ENCODE data around the gene NUP205. TPM values are rescaled to one million over a fixed set of nuclear protein-coding genes. Genes with fewer than 3 reads are reported as not detected.
A peak's percentile ranks its signal among the peaks of the same experiment; 100 is the strongest.

Gene NUP205
- total and polyA plus RNA-seq, 2 of the 13 experiments (the other 11 are each of a cell fraction or from before 2014, with no cell fraction given): 46.2 to 87.2 TPM

DNA sequence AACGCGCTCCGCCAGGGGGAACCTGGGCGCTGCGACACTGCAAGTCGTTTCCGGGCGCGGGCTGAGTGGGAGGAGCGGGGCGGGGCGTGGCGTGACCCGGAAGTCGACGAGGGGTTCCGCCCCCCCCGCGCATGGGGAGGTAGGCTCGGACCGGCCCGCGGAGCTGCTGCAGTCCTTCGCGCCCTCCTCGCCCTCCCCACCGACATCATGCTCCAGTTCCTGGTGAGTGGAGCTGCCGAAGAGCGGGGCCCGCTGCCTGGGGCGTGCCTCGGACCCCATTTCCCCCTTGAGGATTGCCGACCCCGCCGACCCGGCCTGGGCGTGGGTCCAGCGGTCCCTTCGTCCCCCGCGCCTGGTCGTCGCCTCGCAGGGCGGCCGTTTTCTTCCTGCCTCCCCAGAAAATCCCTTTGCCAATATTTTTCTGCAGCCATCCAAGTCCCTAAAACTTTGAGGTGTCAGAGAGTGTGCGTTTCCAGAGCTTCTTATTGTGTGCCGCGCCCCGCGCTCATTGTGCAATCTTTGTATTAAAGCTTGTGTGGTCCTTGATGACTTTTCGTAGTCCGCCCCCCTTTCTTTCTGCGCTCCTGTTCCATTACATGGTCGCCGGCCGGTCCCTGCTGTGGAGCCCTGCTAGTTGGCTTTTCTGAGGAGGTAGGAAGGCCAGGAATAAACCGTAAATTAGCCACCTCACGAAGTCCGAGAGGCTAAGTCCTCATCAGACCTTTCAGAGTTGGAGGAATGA, 104.8 kb downstream of the NUP205 start, which contains the start of gene STMP1 (continued):
- TF ChIP-seq, protein P1, sequence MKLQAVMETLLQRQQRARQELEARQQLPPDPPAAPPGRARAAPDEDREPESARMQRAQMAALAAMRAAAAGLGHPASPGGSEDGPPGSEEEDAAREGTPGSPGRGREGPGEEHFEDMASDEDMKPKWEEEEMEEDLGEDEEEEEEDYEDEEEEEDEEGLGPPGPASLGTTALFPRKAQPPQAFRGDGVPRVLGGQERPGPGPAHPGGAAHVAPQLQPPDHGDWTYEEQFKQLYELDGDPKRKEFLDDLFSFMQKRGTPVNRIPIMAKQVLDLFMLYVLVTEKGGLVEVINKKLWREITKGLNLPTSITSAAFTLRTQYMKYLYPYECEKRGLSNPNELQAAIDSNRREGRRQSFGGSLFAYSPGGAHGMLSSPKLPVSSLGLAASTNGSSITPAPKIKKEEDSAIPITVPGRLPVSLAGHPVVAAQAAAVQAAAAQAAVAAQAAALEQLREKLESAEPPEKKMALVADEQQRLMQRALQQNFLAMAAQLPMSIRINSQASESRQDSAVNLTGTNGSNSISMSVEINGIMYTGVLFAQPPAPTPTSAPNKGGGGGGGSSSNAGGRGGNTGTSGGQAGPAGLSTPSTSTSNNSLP (IDR thresholded peaks at IDR 0.05; ENCODE audit: low read depth, low read length): no peak
- TF ChIP-seq TAF15 (IDR thresholded peaks at IDR 0.05; ENCODE audit: low read depth, low read length, poor library complexity, severe bottlenecking): no peak
- no peak for TF ChIP-seq ATF7 (IDR thresholded peaks at IDR 0.05)
- TF ChIP-seq ATF7 (CRISPR knock-in tag; IDR thresholded peaks at IDR 0.05): peak; percentile 27; the same call in 1 of the 2 replicates
- TF ChIP-seq, protein P2, sequence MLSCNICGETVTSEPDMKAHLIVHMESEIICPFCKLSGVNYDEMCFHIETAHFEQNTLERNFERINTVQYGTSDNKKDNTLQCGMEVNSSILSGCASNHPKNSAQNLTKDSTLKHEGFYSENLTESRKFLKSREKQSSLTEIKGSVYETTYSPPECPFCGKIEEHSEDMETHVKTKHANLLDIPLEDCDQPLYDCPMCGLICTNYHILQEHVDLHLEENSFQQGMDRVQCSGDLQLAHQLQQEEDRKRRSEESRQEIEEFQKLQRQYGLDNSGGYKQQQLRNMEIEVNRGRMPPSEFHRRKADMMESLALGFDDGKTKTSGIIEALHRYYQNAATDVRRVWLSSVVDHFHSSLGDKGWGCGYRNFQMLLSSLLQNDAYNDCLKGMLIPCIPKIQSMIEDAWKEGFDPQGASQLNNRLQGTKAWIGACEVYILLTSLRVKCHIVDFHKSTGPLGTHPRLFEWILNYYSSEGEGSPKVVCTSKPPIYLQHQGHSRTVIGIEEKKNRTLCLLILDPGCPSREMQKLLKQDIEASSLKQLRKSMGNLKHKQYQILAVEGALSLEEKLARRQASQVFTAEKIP (CRISPR knock-in tag; IDR thresholded peaks at IDR 0.05; ENCODE audit: borderline replicate concordance): no peak
- TF ChIP-seq, protein P3, sequence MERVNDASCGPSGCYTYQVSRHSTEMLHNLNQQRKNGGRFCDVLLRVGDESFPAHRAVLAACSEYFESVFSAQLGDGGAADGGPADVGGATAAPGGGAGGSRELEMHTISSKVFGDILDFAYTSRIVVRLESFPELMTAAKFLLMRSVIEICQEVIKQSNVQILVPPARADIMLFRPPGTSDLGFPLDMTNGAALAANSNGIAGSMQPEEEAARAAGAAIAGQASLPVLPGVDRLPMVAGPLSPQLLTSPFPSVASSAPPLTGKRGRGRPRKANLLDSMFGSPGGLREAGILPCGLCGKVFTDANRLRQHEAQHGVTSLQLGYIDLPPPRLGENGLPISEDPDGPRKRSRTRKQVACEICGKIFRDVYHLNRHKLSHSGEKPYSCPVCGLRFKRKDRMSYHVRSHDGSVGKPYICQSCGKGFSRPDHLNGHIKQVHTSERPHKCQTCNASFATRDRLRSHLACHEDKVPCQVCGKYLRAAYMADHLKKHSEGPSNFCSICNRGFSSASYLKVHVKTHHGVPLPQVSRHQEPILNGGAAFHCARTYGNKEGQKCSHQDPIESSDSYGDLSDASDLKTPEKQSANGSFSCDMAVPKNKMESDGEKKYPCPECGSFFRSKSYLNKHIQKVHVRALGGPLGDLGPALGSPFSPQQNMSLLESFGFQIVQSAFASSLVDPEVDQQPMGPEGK (CRISPR knock-in tag; IDR thresholded peaks at IDR 0.05): peak; percentile 96
- TF ChIP-seq ZMYM3 (CRISPR knock-in tag; IDR thresholded peaks at IDR 0.05): peak; percentile 39; the same call in 1 of the 2 replicates
- peak; percentile 87; the same call in 1 of the 2 replicates for TF ChIP-seq HES4 (CRISPR knock-in tag; IDR thresholded peaks at IDR 0.05; ENCODE audit: borderline replicate concordance)
- no peak for TF ChIP-seq ZNF10 (CRISPR knock-in tag; IDR thresholded peaks at IDR 0.05; ENCODE audit: borderline replicate concordance, low read depth)
- TF ChIP-seq, protein P4, sequence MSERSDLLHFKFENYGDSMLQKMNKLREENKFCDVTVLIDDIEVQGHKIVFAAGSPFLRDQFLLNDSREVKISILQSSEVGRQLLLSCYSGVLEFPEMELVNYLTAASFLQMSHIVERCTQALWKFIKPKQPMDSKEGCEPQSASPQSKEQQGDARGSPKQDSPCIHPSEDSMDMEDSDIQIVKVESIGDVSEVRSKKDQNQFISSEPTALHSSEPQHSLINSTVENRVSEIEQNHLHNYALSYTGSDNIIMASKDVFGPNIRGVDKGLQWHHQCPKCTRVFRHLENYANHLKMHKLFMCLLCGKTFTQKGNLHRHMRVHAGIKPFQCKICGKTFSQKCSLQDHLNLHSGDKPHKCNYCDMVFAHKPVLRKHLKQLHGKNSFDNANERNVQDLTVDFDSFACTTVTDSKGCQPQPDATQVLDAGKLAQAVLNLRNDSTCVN (CRISPR knock-in tag; IDR thresholded peaks at IDR 0.05; ENCODE audit: borderline replicate concordance): no peak; the same call in 1 of the 2 replicates
- TF ChIP-seq ZNF205 (CRISPR knock-in tag; IDR thresholded peaks at IDR 0.05): peak; percentile 10; the same call in 1 of the 2 replicates
- TF ChIP-seq ZNF136 (CRISPR knock-in tag; IDR thresholded peaks at IDR 0.05; ENCODE audit: low read depth): peak; percentile 87; the same call in 1 of the 2 replicates
- peak; percentile 75; the same call in 1 of the 2 replicates for TF ChIP-seq ZBTB3 (CRISPR knock-in tag; IDR thresholded peaks at IDR 0.05; ENCODE audit: borderline replicate concordance, low read depth)
- TF ChIP-seq PCBP1 (IDR thresholded peaks at IDR 0.05; ENCODE audit: borderline replicate concordance, low read depth, low read length): peak; percentile 61; the same call in 1 of the 2 replicates
- TF ChIP-seq, protein P5, sequence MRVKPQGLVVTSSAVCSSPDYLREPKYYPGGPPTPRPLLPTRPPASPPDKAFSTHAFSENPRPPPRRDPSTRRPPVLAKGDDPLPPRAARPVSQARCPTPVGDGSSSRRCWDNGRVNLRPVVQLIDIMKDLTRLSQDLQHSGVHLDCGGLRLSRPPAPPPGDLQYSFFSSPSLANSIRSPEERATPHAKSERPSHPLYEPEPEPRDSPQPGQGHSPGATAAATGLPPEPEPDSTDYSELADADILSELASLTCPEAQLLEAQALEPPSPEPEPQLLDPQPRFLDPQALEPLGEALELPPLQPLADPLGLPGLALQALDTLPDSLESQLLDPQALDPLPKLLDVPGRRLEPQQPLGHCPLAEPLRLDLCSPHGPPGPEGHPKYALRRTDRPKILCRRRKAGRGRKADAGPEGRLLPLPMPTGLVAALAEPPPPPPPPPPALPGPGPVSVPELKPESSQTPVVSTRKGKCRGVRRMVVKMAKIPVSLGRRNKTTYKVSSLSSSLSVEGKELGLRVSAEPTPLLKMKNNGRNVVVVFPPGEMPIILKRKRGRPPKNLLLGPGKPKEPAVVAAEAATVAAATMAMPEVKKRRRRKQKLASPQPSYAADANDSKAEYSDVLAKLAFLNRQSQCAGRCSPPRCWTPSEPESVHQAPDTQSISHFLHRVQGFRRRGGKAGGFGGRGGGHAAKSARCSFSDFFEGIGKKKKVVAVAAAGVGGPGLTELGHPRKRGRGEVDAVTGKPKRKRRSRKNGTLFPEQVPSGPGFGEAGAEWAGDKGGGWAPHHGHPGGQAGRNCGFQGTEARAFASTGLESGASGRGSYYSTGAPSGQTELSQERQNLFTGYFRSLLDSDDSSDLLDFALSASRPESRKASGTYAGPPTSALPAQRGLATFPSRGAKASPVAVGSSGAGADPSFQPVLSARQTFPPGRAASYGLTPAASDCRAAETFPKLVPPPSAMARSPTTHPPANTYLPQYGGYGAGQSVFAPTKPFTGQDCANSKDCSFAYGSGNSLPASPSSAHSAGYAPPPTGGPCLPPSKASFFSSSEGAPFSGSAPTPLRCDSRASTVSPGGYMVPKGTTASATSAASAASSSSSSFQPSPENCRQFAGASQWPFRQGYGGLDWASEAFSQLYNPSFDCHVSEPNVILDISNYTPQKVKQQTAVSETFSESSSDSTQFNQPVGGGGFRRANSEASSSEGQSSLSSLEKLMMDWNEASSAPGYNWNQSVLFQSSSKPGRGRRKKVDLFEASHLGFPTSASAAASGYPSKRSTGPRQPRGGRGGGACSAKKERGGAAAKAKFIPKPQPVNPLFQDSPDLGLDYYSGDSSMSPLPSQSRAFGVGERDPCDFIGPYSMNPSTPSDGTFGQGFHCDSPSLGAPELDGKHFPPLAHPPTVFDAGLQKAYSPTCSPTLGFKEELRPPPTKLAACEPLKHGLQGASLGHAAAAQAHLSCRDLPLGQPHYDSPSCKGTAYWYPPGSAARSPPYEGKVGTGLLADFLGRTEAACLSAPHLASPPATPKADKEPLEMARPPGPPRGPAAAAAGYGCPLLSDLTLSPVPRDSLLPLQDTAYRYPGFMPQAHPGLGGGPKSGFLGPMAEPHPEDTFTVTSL (CRISPR knock-in tag; IDR thresholded peaks at IDR 0.05; ENCODE audit: borderline replicate concordance): 0 out of 2 replicates have a peak, but pooled peaks have one; percentile 12

Measured in HepG2 (cell line).